ENCODE data around the gene NXPH4.

DNA sequence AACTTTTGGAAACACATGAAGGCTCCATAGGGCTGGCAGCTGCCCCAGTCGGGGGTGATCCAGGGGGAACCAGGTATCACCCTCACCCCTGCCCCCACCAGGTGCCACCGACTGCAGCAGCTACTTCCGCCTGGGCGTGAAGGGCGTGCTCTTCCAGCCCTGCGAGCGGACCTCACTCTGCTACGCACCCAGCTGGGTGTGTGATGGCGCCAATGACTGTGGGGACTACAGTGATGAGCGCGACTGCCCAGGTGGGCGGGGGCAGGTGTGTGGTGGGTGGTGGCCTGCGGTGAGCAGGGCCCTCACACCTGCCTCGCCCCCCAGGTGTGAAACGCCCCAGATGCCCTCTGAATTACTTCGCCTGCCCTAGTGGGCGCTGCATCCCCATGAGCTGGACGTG is 22.3 kb upstream of the NXPH4 start:
- TF ChIP-seq, protein P1, sequence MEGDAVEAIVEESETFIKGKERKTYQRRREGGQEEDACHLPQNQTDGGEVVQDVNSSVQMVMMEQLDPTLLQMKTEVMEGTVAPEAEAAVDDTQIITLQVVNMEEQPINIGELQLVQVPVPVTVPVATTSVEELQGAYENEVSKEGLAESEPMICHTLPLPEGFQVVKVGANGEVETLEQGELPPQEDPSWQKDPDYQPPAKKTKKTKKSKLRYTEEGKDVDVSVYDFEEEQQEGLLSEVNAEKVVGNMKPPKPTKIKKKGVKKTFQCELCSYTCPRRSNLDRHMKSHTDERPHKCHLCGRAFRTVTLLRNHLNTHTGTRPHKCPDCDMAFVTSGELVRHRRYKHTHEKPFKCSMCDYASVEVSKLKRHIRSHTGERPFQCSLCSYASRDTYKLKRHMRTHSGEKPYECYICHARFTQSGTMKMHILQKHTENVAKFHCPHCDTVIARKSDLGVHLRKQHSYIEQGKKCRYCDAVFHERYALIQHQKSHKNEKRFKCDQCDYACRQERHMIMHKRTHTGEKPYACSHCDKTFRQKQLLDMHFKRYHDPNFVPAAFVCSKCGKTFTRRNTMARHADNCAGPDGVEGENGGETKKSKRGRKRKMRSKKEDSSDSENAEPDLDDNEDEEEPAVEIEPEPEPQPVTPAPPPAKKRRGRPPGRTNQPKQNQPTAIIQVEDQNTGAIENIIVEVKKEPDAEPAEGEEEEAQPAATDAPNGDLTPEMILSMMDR (IDR thresholded peaks at IDR 0.05), result no peak
- TF ChIP-seq POLR2A (IDR thresholded peaks at IDR 0.05; ENCODE audit: low read depth), result no peak

Data from esophagus muscularis mucosa (tissue), 3 donors.